Astrocyte of the cerebellum (primary cell): ENCODE results near the gene SHISAL1.
A peak's percentile ranks its signal among the peaks of the same experiment; 100 is the strongest.

ENCODE experiments used
- DNase-seq: peaks from one replicate; pipeline ENCODE4 v3.0.0-alpha.2; 2011; ENCODE audit warnings: low read depth
- H3K4me3 ChIP-seq: 2 replicates; pipeline ENCODE4 v1.5.1; 2011; ENCODE audit warnings: mild to moderate bottlenecking, low read depth, low read length, moderate library complexity
- CTCF ChIP-seq: IDR thresholded peaks from 2 replicates; pipeline ENCODE4 v1.5.1; 2012; ENCODE audit warnings: low read length, low read depth, moderate library complexity, mild to moderate bottlenecking; ENCODE audit errors: missing control alignments
- in situ Hi-C: cut with HindIII; loops from 2 replicates; pipeline ENCODE4 v1.10.0; 2017; ENCODE audit warnings: low sequenced_read_pairs

SHISAL1 gene

GRCh38 chr22:44351685-44352377, 39.1 kb upstream of the SHISAL1 start:
- in situ Hi-C loops: no loop called here
- TF ChIP-seq CTCF: no peak
- H3K4me3 ChIP-seq: no peak overlapping the region
- peak; percentile 93 for DNase-seq

GRCh38 chr22:44351037-44351436, 38.3 kb upstream of the SHISAL1 start:
- no peak overlapping the region for H3K4me3 ChIP-seq
- no peak for TF ChIP-seq CTCF
- no peak for DNase-seq
- in situ Hi-C loops: no loop called here

GRCh38 chr22:44349594-44349993, 36.8 kb upstream of the SHISAL1 start:
- DNase-seq: no peak
- no peak overlapping the region for H3K4me3 ChIP-seq
- in situ Hi-C loops: no loop called here
- no peak for TF ChIP-seq CTCF

GRCh38 chr22:44348971-44349560, 36.3 kb upstream of the SHISAL1 start:
- in situ Hi-C loops: no loop called here
- DNase-seq: no peak
- no peak overlapping the region for H3K4me3 ChIP-seq
- no peak for TF ChIP-seq CTCF

- TF ChIP-seq CTCF: no peak
Measured at GRCh38 chr22:44347549-44347948, 34.8 kb upstream of the SHISAL1 start.

GRCh38 chr22:44347080-44347479, 34.3 kb upstream of the SHISAL1 start:
- in situ Hi-C loops: no loop called here
- no peak overlapping the region for H3K4me3 ChIP-seq
- TF ChIP-seq CTCF: no peak
- DNase-seq: no peak

More at GRCh38 chr22:44347549-44347948, 34.8 kb upstream of the SHISAL1 start:
- in situ Hi-C loops: no loop called here
- DNase-seq: no peak
- no peak overlapping the region for H3K4me3 ChIP-seq
